ENCODE results near the gene TMEM94.
"Not testable (repeated sequence)": the region's sequence is repeated elsewhere in the genome, so short reads cannot be mapped to it uniquely, and the experiment has no call there.

The TMEM94 gene

GRCh38 chr17:75456417-75457046 lies at the start of gene TMEM94:
Gene TMEM94 (plus strand): TSS chr17:75456635. CDS start chr17:75471906, 15,271 bp downstream.
- peak; percentile 99 for DNase-seq
- in situ Hi-C loops (cut with HindIII; ENCODE audit: low pct_ligation_motif_present, low pct_unique_long_range_greater_than_20kb, low sequenced_read_pairs): no loop called here

DNA sequence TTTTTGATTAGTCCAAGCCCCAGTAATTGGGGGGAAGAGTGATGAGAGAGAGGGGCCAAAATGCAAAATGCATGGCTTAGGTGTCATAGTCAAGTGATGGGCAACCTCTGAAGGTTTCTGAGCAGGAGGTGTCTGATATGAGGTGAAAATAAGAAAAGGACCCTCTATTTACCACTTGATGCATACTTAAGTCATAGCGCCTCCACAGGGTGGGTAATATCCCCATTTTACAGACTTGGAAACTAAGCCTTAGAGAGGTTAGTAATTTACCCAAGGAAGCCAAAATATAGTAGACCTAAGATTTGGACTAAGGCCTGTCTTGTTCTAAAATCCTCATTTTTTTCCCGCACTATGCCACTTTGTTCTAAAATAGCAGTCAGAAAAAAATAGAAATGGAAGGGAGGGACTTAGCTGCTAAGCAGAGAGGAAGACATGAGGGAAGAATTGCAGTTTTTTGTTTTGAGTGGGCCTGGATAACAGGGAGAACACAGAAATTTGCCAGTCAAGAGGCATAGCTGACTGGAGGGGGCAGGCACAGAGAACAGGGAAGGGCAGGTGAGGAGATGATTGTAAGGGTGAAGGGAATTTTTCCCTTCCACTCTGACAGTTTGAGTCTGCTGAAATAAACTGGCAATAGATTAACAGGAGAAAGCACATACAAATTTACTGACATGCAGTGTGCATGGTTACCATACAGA lies 48.6 kb upstream of the TMEM94 start:
- in situ Hi-C loops (cut with HindIII; ENCODE audit: low pct_ligation_motif_present, low pct_unique_long_range_greater_than_20kb, low sequenced_read_pairs): no loop called here
- DNase-seq: no peak

DNA sequence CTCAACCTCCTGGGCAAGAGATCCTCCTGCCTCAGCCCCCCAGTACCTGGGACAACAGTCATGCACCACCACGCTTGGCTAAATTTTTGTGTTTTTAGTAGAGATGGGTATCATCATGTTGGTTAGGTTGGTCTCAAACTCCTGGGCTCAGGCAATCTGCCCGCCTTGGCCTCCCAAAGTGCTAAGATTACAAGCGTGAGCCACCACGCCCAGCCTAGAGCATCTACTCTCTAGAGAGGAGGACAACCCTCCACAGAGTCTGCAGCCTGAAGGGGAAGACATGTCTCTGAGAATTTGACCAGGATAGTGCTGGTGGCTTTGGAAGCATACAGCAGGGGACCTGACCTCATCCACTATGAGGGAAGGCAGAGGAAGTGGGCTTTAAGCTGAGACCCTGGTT lies 46.3 kb upstream of the TMEM94 start:
- DNase-seq: no peak
- in situ Hi-C loops (cut with HindIII; ENCODE audit: low pct_ligation_motif_present, low pct_unique_long_range_greater_than_20kb, low sequenced_read_pairs): no loop called here

- no peak for DNase-seq
- in situ Hi-C loops (cut with HindIII; ENCODE audit: low pct_ligation_motif_present, low pct_unique_long_range_greater_than_20kb, low sequenced_read_pairs): no loop called here
Observed at GRCh38 chr17:75411328-75412067, 44.9 kb upstream of the TMEM94 start.

- in situ Hi-C loops (cut with HindIII; ENCODE audit: low pct_ligation_motif_present, low pct_unique_long_range_greater_than_20kb, low sequenced_read_pairs): no loop called here
- peak; percentile 69 for DNase-seq
Observed at GRCh38 chr17:75412455-75413317, 43.7 kb upstream of the TMEM94 start.

GRCh38 chr17:75414488-75414887 lies 41.9 kb upstream of the TMEM94 start:
- DNase-seq: no peak
- in situ Hi-C loops (cut with HindIII; ENCODE audit: low pct_ligation_motif_present, low pct_unique_long_range_greater_than_20kb, low sequenced_read_pairs): no loop called here

GRCh38 chr17:75416006-75416405 lies 40.4 kb upstream of the TMEM94 start:
- DNase-seq: no peak
- in situ Hi-C loops (cut with HindIII; ENCODE audit: low pct_ligation_motif_present, low pct_unique_long_range_greater_than_20kb, low sequenced_read_pairs): no loop called here

- in situ Hi-C loops (cut with HindIII; ENCODE audit: low pct_ligation_motif_present, low pct_unique_long_range_greater_than_20kb, low sequenced_read_pairs): no loop called here
- DNase-seq: no peak
Observed at GRCh38 chr17:75417054-75417580, 39.3 kb upstream of the TMEM94 start.

DNA sequence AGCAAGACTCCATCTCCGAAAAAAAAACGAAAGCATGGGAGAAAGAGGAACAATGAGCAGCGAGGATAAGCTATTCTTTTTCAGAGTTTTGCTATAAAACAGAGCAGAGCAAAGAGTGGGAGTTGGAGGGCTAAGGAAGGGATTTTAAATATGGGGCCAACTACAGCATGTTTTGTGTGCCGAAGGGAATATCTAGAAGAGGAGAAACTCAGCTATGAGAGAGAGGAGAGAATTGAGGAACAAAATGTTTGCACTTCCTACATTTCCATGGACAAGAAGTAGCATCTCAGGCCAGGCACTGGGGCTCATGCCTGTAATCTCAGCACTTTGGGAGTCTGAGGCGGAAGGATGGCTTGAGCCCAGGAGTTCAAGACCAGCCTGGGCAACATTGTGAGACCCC lies 37.9 kb upstream of the TMEM94 start:
- DNase-seq: no peak
- in situ Hi-C loops (cut with HindIII; ENCODE audit: low pct_ligation_motif_present, low pct_unique_long_range_greater_than_20kb, low sequenced_read_pairs): no loop called here

- in situ Hi-C loops (cut with HindIII; ENCODE audit: low pct_ligation_motif_present, low pct_unique_long_range_greater_than_20kb, low sequenced_read_pairs): no loop called here
- peak; percentile 74 for DNase-seq
Observed at GRCh38 chr17:75428543-75429469, 27.6 kb upstream of the TMEM94 start.

DNA sequence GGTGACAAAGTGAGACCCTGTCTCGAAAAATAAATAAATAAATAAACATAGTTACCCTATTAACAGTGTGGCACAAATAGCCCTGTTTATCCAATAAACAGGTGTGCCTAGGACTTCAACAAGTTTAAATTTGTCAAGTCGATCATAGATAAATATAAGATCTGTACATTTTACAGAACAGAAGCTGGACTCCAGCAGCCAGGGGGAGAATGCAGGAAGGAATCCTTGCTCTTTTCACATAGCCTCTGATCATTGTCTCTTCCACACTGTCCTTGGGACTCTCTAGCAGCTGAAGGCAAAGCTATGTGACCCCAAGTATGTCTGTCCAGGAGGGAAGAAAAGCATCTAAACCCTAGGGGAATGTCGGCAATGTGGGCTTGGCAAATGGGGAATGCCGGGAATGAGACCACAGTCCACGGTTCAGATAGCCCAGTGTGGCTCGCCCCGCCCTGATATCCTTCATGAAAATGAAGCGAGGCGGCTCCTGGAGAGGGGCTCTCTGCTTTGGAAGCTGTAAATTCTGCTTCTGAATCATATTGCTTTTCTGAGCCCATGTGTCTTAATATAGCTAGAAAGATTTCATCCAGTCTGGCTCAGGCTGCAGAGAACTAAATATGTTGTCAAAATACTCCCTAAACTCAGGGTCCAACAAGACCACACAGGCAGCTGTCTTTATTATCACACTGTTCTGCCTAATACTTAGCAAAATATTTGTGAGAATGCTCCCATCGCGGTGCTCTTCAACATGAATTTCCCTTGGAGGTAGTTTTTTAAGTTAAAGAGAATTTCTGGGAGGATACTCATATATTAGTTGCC lies 26.1 kb upstream of the TMEM94 start:
- in situ Hi-C loops (cut with HindIII; ENCODE audit: low pct_ligation_motif_present, low pct_unique_long_range_greater_than_20kb, low sequenced_read_pairs): no loop called here
- peak; percentile 98 for DNase-seq

DNA sequence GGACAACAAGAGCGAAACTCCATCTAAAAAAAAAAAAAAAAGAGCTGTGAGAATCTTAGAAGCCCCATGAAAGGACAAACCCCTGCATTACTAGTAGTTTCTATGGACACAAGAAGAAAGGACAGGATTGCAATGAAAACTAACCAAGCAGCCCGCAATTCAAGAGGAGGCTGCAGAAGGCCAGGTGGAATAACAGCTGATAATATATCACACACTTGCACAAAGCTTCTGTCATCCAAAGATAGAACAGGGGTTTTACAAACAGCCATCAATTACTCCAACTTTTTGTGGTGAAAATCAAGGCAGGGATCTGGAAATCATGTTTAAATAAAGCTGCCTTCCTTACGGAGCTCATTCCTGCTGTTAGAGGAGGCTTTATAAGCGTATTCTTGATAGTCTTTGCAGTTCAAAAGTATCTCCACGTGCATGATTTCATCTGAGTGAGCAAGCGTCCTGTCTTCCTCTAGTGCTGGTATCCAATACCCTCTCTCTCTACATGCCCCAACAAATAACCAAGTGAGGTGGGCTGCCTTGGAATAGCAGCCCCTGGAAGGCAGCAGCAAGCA lies 23.1 kb upstream of the TMEM94 start:
- no peak for DNase-seq
- in situ Hi-C loops (cut with HindIII; ENCODE audit: low pct_ligation_motif_present, low pct_unique_long_range_greater_than_20kb, low sequenced_read_pairs): no loop called here

DNA sequence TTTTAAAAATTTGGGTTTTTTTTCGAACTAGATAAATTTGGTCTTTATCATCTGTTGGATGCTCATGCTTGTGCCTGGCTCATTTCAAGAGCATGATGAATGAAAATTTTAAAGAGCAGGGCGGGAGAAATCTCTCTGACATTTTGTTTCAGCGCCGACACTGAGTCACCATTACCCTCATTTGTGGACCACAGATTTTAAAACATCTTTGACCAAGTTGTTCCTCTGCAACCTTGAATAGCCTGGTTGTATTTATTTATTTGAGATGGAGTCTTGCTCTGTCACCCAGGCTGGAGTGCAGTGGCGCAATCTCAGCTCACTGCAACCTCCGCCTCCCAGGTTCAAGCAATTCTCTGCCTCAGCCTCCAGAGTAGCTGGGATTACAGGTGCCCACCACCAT lies 22.0 kb upstream of the TMEM94 start:
- DNase-seq; in situ Hi-C loops (cut with HindIII; ENCODE audit: low pct_ligation_motif_present, low pct_unique_long_range_greater_than_20kb, low sequenced_read_pairs): not testable (repeated sequence)

DNA sequence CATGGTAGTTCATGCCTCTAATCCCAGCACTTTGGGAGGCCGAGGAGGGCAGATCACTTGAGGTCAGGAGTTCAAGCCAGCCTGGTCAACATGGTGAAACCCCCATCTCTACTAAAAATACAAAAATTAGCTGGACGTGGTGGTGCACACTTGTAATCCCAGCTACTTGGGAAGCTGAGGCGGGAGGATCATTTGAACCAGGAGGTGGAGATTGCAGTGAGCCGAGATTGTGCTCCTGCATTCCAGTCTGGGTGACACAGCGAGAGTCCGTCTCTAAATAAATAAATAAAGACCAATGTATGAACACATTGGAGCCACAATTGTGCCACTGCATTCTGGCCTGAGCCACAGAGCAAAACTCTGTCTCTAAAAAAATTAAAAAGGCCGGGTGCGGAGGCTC lies 19.0 kb upstream of the TMEM94 start:
- in situ Hi-C loops (cut with HindIII; ENCODE audit: low pct_ligation_motif_present, low pct_unique_long_range_greater_than_20kb, low sequenced_read_pairs); DNase-seq: not testable (repeated sequence)

DNA sequence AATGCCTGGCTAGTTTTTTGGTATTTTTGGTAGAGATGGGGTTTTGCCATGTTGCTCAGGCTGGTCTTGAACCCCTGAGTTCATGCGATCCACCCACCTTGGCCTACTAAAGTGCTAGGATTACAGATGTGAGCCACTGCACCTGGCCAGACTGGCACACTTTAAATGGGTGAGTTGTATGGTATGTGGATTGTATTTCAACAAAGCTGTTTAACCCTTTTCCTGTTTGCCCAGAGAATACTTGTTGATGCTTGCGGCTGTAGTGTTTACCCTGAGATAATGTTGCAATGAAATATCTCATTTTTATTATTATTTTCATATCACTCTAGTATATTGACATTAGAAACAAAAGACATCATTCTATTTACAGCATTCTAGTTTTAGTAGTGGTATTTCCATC lies 17.1 kb upstream of the TMEM94 start:
- DNase-seq: no peak
- in situ Hi-C loops (cut with HindIII; ENCODE audit: low pct_ligation_motif_present, low pct_unique_long_range_greater_than_20kb, low sequenced_read_pairs): no loop called here

DNA sequence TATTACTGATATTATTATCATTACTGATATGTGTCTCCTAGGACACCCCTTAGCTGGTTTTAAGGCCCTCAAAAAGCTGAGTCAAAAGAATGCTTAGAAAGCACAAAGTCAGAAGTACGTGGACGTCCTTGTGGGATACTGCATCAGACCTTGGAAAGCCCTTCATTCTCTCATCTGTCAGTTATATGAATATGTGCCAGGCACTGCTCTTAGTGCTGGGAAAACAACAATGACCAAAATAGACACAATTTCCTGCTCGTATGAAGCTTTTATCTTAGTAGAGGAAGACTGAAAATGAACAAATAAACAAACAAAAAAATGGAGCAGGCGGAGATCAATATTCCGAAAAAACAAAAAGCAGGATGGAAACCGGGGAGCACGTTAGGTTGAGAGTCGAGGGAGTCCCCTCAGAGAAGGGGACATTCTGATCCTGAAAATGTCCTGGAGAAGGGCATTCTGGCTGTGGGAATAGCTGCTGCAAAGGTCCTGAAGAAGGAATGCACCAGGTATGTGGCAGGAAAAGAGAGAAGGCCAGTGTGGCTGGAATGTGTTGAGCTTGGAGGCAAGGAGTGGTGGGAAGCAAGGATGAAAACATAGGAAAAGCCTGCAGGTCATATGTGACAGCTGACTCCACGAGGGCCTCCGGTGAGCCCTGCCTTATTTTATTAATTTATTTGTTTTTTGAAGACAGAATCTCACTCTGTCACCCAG lies 15.5 kb upstream of the TMEM94 start:
- in situ Hi-C loops (cut with HindIII; ENCODE audit: low pct_ligation_motif_present, low pct_unique_long_range_greater_than_20kb, low sequenced_read_pairs): no loop called here
- no peak for DNase-seq

All from ACHN (cell line).